ENCODE measurements around the gene TPX2.

GRCh38 chr20:31690124-31690666 lies 48.9 kb upstream of the TPX2 start:
- no peak for TF ChIP-seq CTCF (IDR thresholded peaks at IDR 0.05)
- no peak for TF ChIP-seq MAX (IDR thresholded peaks at IDR 0.05)
- TF ChIP-seq RFX5 (IDR thresholded peaks at IDR 0.05), result no peak
- TF ChIP-seq ESRRA (IDR thresholded peaks at IDR 0.05; ENCODE audit: borderline replicate concordance, low read length), result no peak
- TF ChIP-seq SMC3 (IDR thresholded peaks at IDR 0.05), result no peak
- no peak for TF ChIP-seq MAZ (IDR thresholded peaks at IDR 0.05; ENCODE audit: borderline replicate concordance, low read depth, low read length)
- no peak for TF ChIP-seq POLR2A (IDR thresholded peaks at IDR 0.05; ENCODE audit: low read length)
- TF ChIP-seq, protein P1, sequence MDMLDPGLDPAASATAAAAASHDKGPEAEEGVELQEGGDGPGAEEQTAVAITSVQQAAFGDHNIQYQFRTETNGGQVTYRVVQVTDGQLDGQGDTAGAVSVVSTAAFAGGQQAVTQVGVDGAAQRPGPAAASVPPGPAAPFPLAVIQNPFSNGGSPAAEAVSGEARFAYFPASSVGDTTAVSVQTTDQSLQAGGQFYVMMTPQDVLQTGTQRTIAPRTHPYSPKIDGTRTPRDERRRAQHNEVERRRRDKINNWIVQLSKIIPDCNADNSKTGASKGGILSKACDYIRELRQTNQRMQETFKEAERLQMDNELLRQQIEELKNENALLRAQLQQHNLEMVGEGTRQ (IDR thresholded peaks at IDR 0.05), result no peak
- no peak for TF ChIP-seq GATA3 (IDR thresholded peaks at IDR 0.05; ENCODE audit: borderline replicate concordance)
